SK-N-SH treated with all-trans-retinoic acid at 6 μM for 48 hours (cell line): Measurements from ENCODE around the gene ABI3.

ENCODE experiments used
- ARNTL ChIP-seq: fragments of 450-650 bp; formaldehyde crosslinking; IDR thresholded peaks from 2 replicates; pipeline ENCODE4 v1.5.0; 2020; ENCODE audit warnings: low read depth, mild to moderate bottlenecking, moderate library complexity, borderline replicate concordance
- OSR1 ChIP-seq: fragments of 250-450 bp; sonication (Bioruptor Pico); IDR thresholded peaks from 2 replicates; pipeline ENCODE4 v1.8.0; 2022; ENCODE audit warnings: moderate library complexity, mild to moderate bottlenecking, inconsistent platforms
- PPARA ChIP-seq: fragments of 250-450 bp; sonication (Bioruptor Pico); IDR thresholded peaks from 2 replicates; pipeline ENCODE4 v1.5.0; 2020; ENCODE audit warnings: mild to moderate bottlenecking, borderline replicate concordance
- RARB ChIP-seq: fragments of 250-450 bp; sonication (Bioruptor Pico); IDR thresholded peaks from 2 replicates; pipeline ENCODE4 v1.8.0; 2021; ENCODE audit warnings: mild to moderate bottlenecking, moderate library complexity
- TCF4 ChIP-seq: fragments of 250-450 bp; sonication (Bioruptor Pico); IDR thresholded peaks from 2 replicates; pipeline ENCODE4 v1.8.0; 2021; ENCODE audit warnings: mild to moderate bottlenecking, moderate library complexity, borderline replicate concordance
- ZFP3 ChIP-seq: fragments of 250-450 bp; sonication (Bioruptor Pico); IDR thresholded peaks from 2 replicates; pipeline ENCODE4 v1.5.0; 2020; ENCODE audit warnings: mild to moderate bottlenecking, moderate library complexity
- ZFP30 ChIP-seq: fragments of 450-650 bp; formaldehyde crosslinking; IDR thresholded peaks from 2 replicates; pipeline ENCODE4 v1.5.0; 2022; ENCODE audit warnings: mild to moderate bottlenecking, moderate library complexity
- ZNF70 ChIP-seq: fragments of 450-650 bp; formaldehyde crosslinking; IDR thresholded peaks from 2 replicates; pipeline ENCODE4 v1.5.0; 2020; ENCODE audit warnings: mild to moderate bottlenecking, moderate library complexity
- ZNF8 ChIP-seq: fragments of 450-650 bp; formaldehyde crosslinking; IDR thresholded peaks from 2 replicates; pipeline ENCODE4 v1.5.0; 2020; ENCODE audit warnings: mild to moderate bottlenecking, moderate library complexity
- TF ChIP-seq, protein P1 (sequence below): fragments of 250-450 bp; sonication (Bioruptor Pico); IDR thresholded peaks from 2 replicates; pipeline ENCODE4 v1.8.0; 2020; ENCODE audit warnings: mild to moderate bottlenecking, moderate library complexity, borderline replicate concordance
- TF ChIP-seq, protein P2 (sequence below): fragments of 250-450 bp; sonication (Bioruptor Pico); IDR thresholded peaks from 2 replicates; pipeline ENCODE4 v1.5.1; 2020; ENCODE audit warnings: low read depth, mild to moderate bottlenecking, moderate library complexity

- TF ChIP-seq OSR1 (CRISPR knock-in tag) (no peak), PPARA (no peak), ZFP30 (CRISPR knock-in tag) (no peak), ARNTL (CRISPR knock-in tag) (no peak), RARB (CRISPR knock-in tag) (no peak), ZNF70 (no peak), ZFP3 (CRISPR knock-in tag) (no peak), TCF4 (CRISPR knock-in tag) (no peak), ZNF8 (CRISPR knock-in tag) (no peak)
- TF ChIP-seq, protein P1, sequence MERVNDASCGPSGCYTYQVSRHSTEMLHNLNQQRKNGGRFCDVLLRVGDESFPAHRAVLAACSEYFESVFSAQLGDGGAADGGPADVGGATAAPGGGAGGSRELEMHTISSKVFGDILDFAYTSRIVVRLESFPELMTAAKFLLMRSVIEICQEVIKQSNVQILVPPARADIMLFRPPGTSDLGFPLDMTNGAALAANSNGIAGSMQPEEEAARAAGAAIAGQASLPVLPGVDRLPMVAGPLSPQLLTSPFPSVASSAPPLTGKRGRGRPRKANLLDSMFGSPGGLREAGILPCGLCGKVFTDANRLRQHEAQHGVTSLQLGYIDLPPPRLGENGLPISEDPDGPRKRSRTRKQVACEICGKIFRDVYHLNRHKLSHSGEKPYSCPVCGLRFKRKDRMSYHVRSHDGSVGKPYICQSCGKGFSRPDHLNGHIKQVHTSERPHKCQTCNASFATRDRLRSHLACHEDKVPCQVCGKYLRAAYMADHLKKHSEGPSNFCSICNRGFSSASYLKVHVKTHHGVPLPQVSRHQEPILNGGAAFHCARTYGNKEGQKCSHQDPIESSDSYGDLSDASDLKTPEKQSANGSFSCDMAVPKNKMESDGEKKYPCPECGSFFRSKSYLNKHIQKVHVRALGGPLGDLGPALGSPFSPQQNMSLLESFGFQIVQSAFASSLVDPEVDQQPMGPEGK: no peak
- TF ChIP-seq, protein P2, sequence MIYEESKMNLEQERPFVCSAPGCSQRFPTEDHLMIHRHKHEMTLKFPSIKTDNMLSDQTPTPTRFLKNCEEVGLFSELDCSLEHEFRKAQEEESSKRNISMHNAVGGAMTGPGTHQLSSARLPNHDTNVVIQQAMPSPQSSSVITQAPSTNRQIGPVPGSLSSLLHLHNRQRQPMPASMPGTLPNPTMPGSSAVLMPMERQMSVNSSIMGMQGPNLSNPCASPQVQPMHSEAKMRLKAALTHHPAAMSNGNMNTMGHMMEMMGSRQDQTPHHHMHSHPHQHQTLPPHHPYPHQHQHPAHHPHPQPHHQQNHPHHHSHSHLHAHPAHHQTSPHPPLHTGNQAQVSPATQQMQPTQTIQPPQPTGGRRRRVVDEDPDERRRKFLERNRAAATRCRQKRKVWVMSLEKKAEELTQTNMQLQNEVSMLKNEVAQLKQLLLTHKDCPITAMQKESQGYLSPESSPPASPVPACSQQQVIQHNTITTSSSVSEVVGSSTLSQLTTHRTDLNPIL (CRISPR knock-in tag): no peak
Measured at GRCh38 chr17:49252148-49252695, 41.7 kb downstream of the ABI3 start.
